Endothelial cell (in vitro differentiated cells): ENCODE measurements around the gene GRAMD4. TPM values are rescaled to one million over a fixed set of nuclear protein-coding genes. Genes with fewer than 3 reads are reported as not detected.

Experiments
- DNase-seq: peaks from one replicate; pipeline ENCODE4 v3.0.0; 2021; ENCODE audit warnings: low spot score
- H3K27ac Mint-ChIP-seq: one replicate; pipeline ENCODE4 v1.8.0; 2021; ENCODE audit warnings: mixed read lengths, inconsistent platforms; ENCODE audit not compliant: unreplicated experiment
- H3K27me3 Mint-ChIP-seq: one replicate; pipeline ENCODE4 v1.8.0; 2021; ENCODE audit warnings: mild to moderate bottlenecking, moderate library complexity, mixed read lengths, inconsistent platforms; ENCODE audit not compliant: unreplicated experiment
- H3K36me3 Mint-ChIP-seq: one replicate; pipeline ENCODE4 v1.8.0; 2021; ENCODE audit warnings: mild to moderate bottlenecking, low read depth, mixed read lengths, inconsistent platforms; ENCODE audit not compliant: unreplicated experiment
- H3K4me1 Mint-ChIP-seq: one replicate; pipeline ENCODE4 v1.8.0; 2021; ENCODE audit warnings: mild to moderate bottlenecking, mixed read lengths, inconsistent platforms; ENCODE audit not compliant: unreplicated experiment
- H3K4me3 Mint-ChIP-seq: one replicate; pipeline ENCODE4 v1.8.0; 2021; ENCODE audit warnings: mild to moderate bottlenecking, mixed read lengths, inconsistent platforms; ENCODE audit not compliant: unreplicated experiment
- H3K9me3 Mint-ChIP-seq: one replicate; pipeline ENCODE4 v1.8.0; 2021; ENCODE audit warnings: mixed read lengths, inconsistent platforms; ENCODE audit not compliant: unreplicated experiment
- total RNA-seq: library from RNA; stranded (reverse); fragmentation: NEBNext Ultra II Directional; extraction: Animal tissue kit (Norgen Biotek cat#: 25700); gene quantifications from one replicate; pipeline ENCODE4 v1.2.1, GENCODE V29; 2021; ENCODE audit not compliant: unreplicated experiment
- TF ChIP-seq, protein P1 (sequence below): fragments of 200-600 bp; sonication (generic); IDR thresholded peaks from one replicate; pipeline ENCODE4 v1.5.0; 2021; ENCODE audit warnings: antibody characterized with exemption; ENCODE audit not compliant: unreplicated experiment

Gene GRAMD4
- total RNA-seq, 1 donor from 2014 or later, result 42.7 TPM

DNA sequence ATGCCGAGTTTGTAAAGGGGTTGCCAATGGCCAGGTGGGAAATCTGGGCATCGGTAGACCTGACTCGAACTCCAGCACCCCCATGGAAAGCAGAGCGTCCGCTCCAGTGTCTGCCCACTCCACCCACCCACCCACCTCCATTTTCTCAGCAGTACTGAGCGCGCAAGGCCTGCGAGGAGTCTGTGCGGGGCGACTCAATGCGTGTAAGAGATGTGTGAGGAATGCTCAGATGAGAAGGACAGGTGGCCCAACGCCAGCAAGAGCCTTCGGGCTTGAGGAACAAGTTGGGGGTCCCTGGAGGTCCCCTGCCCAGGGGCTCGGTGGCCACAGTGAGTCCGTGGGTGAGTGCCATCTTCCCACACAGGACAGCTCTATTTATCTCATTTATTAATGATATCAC lies 67.3 kb downstream of the GRAMD4 start:
- peaks cover 29% of the 10 kb centered on the region for H3K36me3 Mint-ChIP-seq
- TF ChIP-seq, protein P1, sequence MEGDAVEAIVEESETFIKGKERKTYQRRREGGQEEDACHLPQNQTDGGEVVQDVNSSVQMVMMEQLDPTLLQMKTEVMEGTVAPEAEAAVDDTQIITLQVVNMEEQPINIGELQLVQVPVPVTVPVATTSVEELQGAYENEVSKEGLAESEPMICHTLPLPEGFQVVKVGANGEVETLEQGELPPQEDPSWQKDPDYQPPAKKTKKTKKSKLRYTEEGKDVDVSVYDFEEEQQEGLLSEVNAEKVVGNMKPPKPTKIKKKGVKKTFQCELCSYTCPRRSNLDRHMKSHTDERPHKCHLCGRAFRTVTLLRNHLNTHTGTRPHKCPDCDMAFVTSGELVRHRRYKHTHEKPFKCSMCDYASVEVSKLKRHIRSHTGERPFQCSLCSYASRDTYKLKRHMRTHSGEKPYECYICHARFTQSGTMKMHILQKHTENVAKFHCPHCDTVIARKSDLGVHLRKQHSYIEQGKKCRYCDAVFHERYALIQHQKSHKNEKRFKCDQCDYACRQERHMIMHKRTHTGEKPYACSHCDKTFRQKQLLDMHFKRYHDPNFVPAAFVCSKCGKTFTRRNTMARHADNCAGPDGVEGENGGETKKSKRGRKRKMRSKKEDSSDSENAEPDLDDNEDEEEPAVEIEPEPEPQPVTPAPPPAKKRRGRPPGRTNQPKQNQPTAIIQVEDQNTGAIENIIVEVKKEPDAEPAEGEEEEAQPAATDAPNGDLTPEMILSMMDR, result no peak
- no peak overlapping the region for H3K4me3 Mint-ChIP-seq
- H3K9me3 Mint-ChIP-seq, result no peaks in the 10 kb centered on the region
- peaks cover 5% of the 10 kb centered on the region for H3K4me1 Mint-ChIP-seq
- H3K27me3 Mint-ChIP-seq, result peaks cover 3% of the 10 kb centered on the region
- no peak for DNase-seq
- H3K27ac Mint-ChIP-seq, result no peak overlapping the region

DNA sequence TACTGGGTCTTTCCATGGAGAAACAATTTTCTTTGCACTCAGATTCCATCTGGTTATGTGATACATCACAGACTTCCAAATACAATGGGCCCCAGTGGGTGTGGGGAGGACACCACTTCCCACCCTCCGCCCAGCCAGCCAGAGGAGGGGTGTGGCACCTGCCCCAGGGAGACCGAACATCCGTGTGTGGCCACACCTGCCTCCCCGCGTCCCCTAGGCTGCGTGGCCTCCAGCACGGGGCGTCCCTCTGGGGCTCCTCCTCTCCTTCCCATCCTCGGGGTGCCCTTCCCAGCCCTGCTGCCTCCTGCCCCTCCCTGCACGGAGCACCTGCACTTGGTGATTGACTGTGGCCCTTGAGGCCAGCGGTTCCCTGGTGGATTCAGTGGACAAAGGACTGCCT lies 68.8 kb downstream of the GRAMD4 start:
- TF ChIP-seq, protein P1, result no peak
- H3K9me3 Mint-ChIP-seq, result no peaks in the 10 kb centered on the region
- H3K4me1 Mint-ChIP-seq, result peaks cover 5% of the 10 kb centered on the region
- no peak overlapping the region for H3K4me3 Mint-ChIP-seq
- no peak overlapping the region for H3K27ac Mint-ChIP-seq
- H3K36me3 Mint-ChIP-seq, result peaks cover 33% of the 10 kb centered on the region
- peaks cover 1% of the 10 kb centered on the region for H3K27me3 Mint-ChIP-seq
- DNase-seq, result no peak

DNA sequence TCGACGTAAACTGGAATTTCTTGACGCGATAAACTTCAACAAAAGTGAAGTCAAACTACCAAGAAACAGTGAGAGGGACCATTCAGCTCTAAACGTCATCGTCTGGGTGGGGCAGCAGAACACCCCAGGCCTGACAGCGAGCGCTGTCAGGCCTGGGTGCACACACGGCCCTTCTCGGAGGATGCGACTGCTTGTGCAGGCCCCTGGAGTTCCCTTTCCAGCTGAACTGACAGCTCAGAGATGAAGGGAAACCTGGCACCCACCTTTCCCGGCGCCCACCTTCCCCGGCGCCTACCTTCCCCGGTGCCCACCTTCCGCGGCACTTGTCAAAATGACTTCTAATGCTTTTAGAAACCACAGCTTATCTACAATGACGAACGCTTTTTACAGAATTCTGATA lies 70.0 kb downstream of the GRAMD4 start:
- Mint-ChIP-seq H3K4me3 (no peak overlapping the region), H3K27me3 (peaks cover 1% of the 10 kb centered on the region), H3K27ac (no peak overlapping the region), H3K9me3 (no peaks in the 10 kb centered on the region), H3K36me3 (peaks cover 39% of the 10 kb centered on the region), H3K4me1 (peaks cover 5% of the 10 kb centered on the region)
- DNase-seq, result no peak
- TF ChIP-seq, protein P1, result no peak

DNA sequence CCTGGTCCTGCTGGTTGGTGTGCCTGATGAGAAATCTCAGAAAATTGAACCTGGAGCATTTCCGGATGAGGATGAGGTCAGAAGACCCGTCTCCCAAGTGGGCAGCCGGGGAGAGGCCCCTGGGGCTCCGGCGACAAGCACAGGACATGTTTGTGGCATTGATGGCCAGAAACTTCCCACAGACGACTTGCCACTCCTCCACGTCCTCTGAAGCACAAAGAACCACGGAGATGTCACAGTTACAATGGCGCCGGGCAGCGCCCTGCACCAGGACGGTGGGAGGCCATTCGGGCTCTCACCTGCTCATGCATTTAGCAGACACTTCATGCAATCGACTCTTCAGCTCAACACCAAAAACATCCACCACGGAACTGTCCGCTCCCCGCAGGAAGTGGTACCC lies 71.4 kb downstream of the GRAMD4 start:
- no peak overlapping the region for H3K4me3 Mint-ChIP-seq
- no peaks in the 10 kb centered on the region for H3K9me3 Mint-ChIP-seq
- no peak overlapping the region for H3K27ac Mint-ChIP-seq
- no peaks in the 10 kb centered on the region for H3K27me3 Mint-ChIP-seq
- DNase-seq, result no peak
- TF ChIP-seq, protein P1, result no peak
- H3K4me1 Mint-ChIP-seq, result no peaks in the 10 kb centered on the region
- peaks cover 38% of the 10 kb centered on the region for H3K36me3 Mint-ChIP-seq

DNA sequence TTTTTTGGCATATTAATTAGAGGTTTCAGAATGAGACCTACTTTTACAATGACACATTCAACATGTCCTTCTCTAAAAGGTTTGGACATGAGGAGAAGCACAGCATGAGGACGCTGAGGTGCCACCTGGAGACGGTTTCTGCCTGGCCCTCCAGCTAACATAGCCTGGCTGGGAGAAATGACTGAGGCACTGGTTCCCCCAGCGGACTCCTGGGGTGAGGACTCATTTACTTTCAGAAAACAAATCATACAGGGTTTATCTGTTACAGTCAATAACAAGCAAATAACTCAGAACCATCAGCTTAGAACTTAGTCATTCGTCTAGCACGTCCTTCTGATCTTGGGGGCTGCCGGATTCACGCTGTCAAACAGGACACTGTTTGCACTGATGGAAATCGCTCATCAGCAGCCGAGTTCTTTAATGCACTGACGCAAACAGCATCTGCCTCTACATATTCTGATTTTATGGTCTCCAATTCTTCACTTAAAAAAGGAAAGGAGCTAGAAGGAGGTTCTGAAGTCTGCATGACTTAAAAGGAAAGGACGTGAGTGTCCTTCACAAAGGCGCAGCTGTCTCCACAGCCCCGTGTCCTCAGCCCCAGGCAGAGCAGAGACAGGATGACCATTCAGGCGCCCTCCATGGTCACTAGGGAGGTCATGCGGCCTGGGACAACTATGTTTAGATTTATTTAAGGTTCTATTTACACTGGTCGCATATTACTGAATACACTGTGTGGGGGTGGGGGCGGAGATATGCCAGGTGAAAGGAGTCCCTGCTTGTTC lies 73.6 kb downstream of the GRAMD4 start:
- Mint-ChIP-seq H3K4me1 (no peaks in the 10 kb centered on the region), H3K27me3 (no peaks in the 10 kb centered on the region), H3K4me3 (no peak overlapping the region), H3K9me3 (no peaks in the 10 kb centered on the region), H3K36me3 (peaks cover 41% of the 10 kb centered on the region), H3K27ac (no peak overlapping the region)
- DNase-seq, result no peak
- TF ChIP-seq, protein P1, result no peak
